Glutamatergic neuron (in vitro differentiated cells): ENCODE measurements around the gene LST1. TPM values are rescaled to one million over a fixed set of nuclear protein-coding genes. Genes with fewer than 3 reads are reported as not detected.

ENCODE experiments used
- DNase-seq: peaks from one replicate; pipeline ENCODE4 v3.0.0; 2022
- H3K27ac Mint-ChIP-seq: one replicate; pipeline ENCODE4 v1.8.0; 2020; ENCODE audit warnings: mild to moderate bottlenecking, mixed read lengths, inconsistent platforms; ENCODE audit not compliant: unreplicated experiment
- H3K27me3 Mint-ChIP-seq: one replicate; pipeline ENCODE4 v1.8.0; 2020; ENCODE audit warnings: mild to moderate bottlenecking, moderate library complexity, mixed read lengths, inconsistent platforms; ENCODE audit not compliant: unreplicated experiment
- H3K36me3 Mint-ChIP-seq: one replicate; pipeline ENCODE4 v1.8.0; 2020; ENCODE audit warnings: mild to moderate bottlenecking, mixed read lengths, inconsistent platforms; ENCODE audit not compliant: unreplicated experiment
- H3K4me1 Mint-ChIP-seq: one replicate; pipeline ENCODE4 v1.8.0; 2020; ENCODE audit warnings: mild to moderate bottlenecking, low read depth, mixed read lengths, inconsistent platforms; ENCODE audit not compliant: unreplicated experiment
- H3K4me3 Mint-ChIP-seq: one replicate; pipeline ENCODE4 v1.8.0; 2020; ENCODE audit warnings: mild to moderate bottlenecking, mixed read lengths, inconsistent platforms; ENCODE audit not compliant: unreplicated experiment
- H3K9me3 Mint-ChIP-seq: one replicate; pipeline ENCODE4 v1.8.0; 2020; ENCODE audit warnings: mild to moderate bottlenecking, moderate library complexity, mixed read lengths, inconsistent platforms; ENCODE audit not compliant: unreplicated experiment
- CTCF ChIP-seq: fragments of 200-600 bp; sonication (generic); IDR thresholded peaks from one replicate; pipeline ENCODE4 v1.5.0; 2021; ENCODE audit not compliant: partially characterized antibody, unreplicated experiment
- total RNA-seq: library from RNA; stranded (reverse); fragmentation: NEBNext Ultra II Directional; extraction: Animal tissue kit (Norgen Biotek cat#: 25700); gene quantifications from one replicate; pipeline ENCODE4 v1.2.1, GENCODE V29; 2021; ENCODE audit not compliant: unreplicated experiment

The LST1 gene
- total RNA-seq, 1 donor from 2014 or later = not detected

- no peaks in the 10 kb centered on the region for H3K36me3 Mint-ChIP-seq
- H3K27ac Mint-ChIP-seq = no peak overlapping the region
- DNase-seq = no peak
- peak overlapping the region; percentile 7 for H3K4me3 Mint-ChIP-seq
- TF ChIP-seq CTCF = no peak
- H3K9me3 Mint-ChIP-seq = peaks cover 10% of the 10 kb centered on the region
- peaks cover 4% of the 10 kb centered on the region for H3K4me1 Mint-ChIP-seq
- H3K27me3 Mint-ChIP-seq = peaks cover 12% of the 10 kb centered on the region
These were observed 10.0 kb upstream of the LST1 start for GRCh38 chr6:31575952-31576685.

GRCh38 chr6:31576897-31577578, 9.0 kb upstream of the LST1 start:
- no peaks in the 10 kb centered on the region for H3K36me3 Mint-ChIP-seq
- no peak for TF ChIP-seq CTCF
- H3K4me3 Mint-ChIP-seq = no peak overlapping the region
- peaks cover 5% of the 10 kb centered on the region for H3K4me1 Mint-ChIP-seq
- DNase-seq = no peak
- no peak overlapping the region for H3K27ac Mint-ChIP-seq
- peaks cover 10% of the 10 kb centered on the region for H3K9me3 Mint-ChIP-seq
- peaks cover 12% of the 10 kb centered on the region for H3K27me3 Mint-ChIP-seq

GRCh38 chr6:31577579-31577966, 8.5 kb upstream of the LST1 start:
- Mint-ChIP-seq H3K36me3 (no peaks in the 10 kb centered on the region), H3K4me1 (peaks cover 5% of the 10 kb centered on the region), H3K9me3 (peaks cover 10% of the 10 kb centered on the region), H3K4me3 (no peak overlapping the region), H3K27me3 (peaks cover 12% of the 10 kb centered on the region), H3K27ac (no peak overlapping the region)
- no peak for DNase-seq
- TF ChIP-seq CTCF = no peak

- no peak for DNase-seq
- H3K4me1 Mint-ChIP-seq = peaks cover 5% of the 10 kb centered on the region
- H3K4me3 Mint-ChIP-seq = no peak overlapping the region
- no peak for TF ChIP-seq CTCF
- H3K27ac Mint-ChIP-seq = no peak overlapping the region
- no peaks in the 10 kb centered on the region for H3K36me3 Mint-ChIP-seq
- H3K9me3 Mint-ChIP-seq = peaks cover 10% of the 10 kb centered on the region
- H3K27me3 Mint-ChIP-seq = peaks cover 10% of the 10 kb centered on the region
These were observed 7.6 kb upstream of the LST1 start for GRCh38 chr6:31578184-31579118.
